HG03469 (cell line): ENCODE results near the gene DLX1.

Experiments
- ATAC-seq: cut with Tn5 transposase; IDR thresholded peaks from one replicate; pipeline ENCODE4 v1.9.1; 2021; ENCODE audit warnings: mild to moderate bottlenecking, moderate library complexity, moderate number of reproducible peaks; ENCODE audit not compliant: unreplicated experiment

Gene DLX1

DNA sequence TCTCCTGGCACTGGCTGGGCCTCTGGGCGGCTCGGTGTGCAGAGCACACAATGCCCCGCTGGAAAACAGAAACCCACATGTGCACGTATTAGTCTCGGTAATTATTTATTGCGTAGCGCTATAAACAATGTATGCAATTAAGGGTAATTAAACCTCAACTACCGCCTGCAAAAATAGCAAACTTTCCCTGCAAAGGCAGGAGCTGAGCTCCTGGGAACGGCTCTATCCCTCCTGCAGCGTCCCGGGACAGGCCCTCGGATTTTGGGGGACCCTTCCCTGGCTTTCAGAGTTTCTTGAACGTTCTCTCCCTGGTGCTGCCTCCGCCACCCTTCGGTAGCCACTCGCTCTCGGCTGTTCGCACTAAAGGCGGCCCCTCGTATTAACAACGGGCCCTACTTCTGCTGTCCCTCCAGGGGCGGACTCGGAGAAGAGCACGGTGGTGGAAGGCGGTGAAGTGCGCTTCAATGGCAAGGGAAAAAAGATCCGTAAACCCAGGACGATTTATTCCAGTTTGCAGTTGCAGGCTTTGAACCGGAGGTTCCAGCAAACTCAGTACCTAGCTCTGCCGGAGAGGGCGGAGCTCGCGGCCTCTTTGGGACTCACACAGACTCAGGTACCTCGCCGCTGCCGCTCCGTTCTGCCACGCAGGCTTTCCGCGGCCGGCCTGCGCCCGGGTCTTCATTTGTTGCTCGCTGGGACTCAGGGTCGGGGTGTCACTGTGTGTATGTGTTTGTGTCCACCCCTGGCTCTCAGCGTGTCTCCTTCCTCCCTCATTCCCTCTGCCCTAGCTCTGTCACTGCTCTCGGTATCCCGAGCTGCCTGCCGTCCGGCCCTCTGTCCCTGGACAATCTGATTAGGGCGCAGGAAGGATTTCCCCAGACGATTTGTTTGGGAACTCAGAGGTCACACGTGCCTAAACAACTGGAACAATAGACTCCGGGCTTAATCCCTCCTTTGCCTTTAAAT, 1.2 kb downstream of the DLX1 start:
- ATAC-seq = no peak

DNA sequence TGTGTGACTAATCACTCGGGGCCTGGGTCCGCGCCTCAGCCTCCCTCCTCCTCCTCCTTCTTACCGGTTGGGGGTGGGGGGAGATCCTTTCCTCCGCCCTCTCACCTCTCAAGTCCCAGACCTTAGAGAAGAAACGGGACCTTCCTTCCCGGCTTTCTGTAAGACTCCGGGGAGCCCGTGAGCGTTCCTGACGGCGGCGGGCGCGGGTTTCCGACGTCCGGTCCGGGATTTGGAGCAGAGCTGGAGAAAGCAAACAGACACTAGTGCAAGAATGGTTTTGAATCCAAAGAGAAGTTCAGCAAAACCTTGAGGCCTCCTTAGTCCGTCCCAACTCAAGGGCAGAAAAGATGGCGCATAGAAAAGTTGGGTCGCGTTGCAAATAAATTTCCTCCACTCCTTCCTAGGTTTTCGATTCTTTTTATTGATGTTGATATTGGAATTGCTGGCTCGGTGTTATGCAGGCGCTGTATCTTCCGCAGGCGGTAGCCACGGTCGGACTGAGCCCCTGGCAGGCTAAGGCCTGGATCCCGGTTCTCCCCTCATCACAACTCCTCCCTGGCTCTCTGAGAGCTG, 2.0 kb downstream of the DLX1 start:
- ATAC-seq = no peak

DNA sequence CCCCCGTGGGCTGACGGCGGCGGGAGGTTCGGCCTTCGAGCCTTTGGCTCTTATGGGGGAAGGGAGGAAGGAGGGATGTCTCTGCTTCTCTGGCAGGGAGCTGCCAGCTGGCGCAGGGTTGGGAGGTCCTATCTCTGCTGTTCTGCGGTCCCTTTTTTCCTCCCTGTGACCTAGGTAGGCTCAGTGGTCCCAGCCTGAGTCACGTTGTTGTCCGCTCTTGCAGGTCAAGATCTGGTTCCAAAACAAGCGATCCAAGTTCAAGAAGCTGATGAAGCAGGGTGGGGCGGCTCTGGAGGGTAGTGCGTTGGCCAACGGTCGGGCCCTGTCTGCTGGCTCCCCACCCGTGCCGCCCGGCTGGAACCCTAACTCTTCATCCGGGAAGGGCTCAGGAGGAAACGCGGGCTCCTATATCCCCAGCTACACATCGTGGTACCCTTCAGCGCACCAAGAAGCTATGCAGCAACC, 2.5 kb downstream of the DLX1 start:
- ATAC-seq = no peak

DNA sequence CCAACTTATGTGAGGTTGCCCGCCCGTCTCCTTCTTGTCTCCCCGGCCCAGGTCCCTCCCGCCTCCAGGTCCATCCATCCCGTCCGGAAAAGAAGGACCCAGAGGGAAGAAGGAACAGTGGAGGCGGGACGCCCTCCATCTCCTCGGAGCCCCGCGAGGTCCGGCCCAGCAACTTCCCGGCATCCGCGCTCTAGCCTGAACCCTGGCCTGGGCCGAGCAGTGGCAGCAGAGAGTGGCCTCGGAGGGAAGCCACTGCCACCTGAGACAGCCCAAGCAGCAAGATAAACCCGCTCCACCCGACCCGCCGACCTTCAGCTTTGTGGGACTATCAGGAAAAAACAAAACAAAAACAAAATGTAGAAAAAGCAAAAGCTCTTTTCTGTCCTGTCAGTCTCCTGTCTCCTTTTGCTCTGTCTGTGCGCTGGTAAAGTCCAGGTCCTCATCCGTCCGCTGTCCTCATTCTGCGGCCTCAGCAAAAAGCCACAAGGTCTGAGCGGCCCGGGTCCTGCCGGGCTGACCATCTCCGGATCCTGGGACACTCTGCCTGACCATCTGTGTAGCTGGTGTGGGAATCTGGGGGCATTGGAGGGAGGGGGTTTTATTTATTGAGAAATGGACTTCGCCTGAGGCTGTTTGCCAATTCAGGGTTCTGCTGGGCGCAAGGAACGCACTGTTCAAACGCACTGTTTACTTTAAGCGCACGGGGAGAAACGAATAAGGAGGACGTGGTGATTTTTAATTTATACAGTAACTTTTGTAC, 3.1 kb downstream of the DLX1 start:
- no peak for ATAC-seq

DNA sequence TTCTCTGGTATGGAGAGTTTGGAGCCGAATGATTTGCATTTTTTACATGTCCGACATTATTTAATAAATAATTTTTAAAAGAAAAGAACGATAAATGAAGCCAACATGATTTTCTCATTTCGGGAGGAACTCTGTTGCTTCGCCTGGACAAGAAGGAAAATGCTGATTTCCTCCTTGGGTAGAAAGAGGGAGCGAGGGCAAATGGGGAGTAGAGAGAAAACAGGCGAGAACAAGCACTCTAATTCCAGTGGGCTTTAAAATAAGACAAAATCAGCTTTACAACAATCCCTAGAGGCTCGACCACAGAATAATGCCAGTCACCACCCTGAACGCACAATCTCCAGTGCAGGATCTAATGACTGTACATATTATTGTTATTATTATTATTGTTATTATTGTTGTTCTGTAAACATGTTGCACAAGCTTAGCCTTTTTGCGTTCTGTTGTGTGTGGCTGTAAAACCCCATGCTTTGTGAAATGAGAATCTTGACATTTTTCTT, 3.7 kb downstream of the DLX1 start:
- no peak for ATAC-seq

DNA sequence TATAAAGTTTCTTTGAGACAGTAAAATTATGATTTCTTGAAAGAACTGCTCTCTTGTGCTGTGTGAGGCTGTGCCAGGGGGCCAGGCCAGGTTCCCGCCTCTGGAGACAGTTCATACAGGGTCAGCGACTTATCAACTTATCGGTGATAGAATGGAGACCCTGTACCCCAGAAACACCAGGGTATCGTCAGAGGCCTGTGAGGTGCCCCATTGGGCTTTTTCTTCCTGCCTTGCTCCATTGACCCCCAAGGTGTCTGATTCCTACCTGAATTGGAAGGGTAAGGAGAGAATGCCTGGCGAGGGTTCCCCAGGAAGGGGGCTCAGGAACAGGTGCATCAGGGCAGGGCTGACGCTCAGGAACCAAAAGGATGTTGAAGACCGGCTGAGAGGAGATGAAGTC, 4.3 kb downstream of the DLX1 start:
- ATAC-seq = no peak

DNA sequence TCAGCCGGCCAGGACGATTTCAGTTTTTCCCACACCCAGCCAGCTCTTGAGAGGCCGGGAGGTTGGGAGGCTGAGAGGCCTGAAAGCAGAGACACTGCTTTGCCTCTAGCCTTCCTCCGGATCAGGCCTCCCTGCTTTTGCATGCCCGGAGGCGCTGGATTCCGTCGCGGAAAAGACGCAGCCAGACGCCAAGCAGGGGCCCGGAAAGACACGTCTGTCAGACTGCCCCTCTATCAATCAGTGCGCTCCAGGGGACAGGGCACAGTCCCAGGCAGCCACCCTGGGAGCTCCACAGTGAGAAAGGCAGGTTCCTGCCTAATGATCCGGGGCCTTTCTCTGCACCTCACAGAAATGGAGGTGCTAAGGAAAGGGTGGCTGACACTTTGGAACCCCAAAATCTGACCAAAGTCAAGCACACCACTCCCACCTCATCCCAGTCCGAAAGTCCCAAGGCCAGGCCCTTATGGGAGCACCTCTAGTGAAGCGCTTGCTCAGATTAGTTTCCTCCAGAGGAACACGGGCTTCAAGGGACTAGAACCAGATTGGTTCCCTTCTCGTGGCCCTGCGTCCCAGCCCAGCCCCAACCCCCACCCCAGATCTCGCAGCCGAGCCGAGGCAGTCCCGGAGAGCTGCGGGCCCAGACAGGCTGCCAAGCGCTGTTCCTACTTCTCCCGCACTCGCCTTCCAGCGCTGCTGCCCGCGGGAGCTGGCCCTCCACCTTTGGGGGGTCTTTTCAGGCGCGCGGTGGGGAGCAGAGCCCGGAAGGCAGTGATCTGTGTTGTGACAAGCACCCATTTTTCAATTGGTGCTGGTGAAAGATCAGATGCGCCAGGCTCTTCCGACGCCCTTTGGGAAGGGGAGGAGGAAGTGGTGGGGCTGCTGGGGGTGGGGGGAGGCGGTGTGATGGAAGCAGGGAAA, 5.0 kb downstream of the DLX1 start:
- ATAC-seq = no peak

DNA sequence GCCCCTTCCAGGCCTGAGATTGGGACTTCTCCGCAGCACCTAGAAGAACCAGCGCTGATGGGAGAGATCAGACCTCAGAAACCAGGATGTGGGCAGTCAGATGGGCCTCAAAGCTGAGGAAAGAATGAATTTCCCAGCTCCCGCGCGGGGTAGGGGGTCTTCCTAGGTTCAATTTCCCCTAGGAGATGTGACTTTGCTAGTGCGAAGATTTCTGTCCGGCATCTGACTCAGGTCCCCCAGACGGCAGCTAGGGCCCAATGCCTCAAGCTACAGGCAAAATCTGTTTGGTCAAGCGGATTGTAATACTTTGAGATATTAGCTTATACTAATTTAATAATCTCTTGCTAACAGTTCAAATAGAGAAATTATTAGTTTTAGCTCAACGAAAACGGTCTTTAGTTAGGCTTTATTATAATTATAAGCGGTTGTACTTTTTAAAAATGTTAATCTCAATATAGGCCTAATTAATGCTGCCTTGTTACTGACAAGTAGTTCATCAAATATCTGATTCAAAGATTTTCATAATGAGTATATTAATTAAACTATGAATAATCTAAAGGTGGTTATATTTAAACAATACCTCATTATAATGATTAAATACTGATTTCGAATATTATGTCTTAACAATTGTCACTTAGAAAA, 5.8 kb downstream of the DLX1 start:
- no peak for ATAC-seq

DNA sequence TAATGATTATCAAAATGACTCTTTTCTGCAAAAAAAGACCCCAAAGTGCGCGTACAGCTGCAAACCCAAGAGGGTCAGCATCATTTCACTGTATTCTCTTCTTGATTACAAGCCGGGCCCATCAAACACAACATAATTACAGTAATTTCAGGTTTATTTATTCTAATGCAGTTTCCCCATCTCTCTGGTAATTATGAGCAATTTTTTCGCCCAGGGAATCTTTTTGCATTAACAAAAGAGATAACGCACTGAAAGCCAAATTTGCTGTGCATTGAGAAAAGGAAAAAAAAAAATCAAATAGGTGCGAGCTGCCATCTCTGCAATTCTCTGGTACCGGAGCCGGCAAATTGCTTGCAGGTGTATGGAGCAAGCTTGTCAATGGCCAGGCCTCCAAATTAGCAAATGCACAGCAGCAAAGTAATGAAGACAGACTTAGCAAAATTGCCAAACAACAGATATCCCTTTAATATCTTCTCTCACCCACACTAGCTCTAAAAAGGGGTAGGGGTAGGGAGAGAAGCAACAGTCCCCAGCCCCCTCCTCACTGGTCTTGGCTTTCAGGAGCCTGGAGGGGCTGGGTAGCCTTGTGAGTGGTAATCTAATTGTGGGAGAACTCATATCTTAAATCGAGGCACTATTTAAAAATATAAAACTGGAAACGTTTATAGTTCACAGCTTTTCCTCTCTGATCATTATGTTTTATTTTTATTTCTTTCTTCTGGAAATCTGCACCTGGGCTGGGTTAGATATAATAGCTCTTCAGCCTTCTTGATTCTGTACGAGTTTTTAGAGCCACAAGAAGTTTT, 6.7 kb downstream of the DLX1 start:
- ATAC-seq = no peak

DNA sequence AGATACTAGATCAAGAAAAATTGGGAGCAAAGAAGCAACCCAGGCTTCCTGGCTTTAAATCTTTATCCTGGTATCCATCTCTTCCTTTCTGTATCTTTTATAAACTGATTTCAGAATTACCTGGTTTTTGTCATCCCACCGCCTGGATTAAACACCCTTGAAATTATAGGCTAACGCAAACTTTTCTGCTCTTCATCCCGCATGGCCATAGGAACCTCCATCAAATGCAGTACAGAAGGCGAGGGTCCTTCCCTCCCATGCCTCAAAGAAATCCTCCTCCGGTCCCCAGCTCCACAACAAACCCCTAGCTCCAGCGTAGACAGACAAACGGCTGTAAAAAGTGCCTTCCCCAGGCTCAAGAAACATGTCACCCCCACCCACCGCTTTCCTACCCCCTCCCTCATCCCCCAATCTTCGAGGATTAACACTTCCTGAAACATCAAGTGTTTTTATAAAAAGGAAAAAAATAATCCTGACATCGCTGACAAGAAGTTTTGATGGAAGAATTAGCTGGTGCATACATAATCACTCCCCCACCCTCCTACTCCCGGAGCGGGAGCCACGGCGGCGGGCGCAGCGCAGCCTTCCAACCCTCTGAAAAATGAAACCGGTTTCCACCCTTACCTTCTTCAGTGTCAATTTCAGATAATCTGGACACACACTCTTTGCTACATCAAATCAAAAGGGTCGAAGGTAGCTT, 7.6 kb downstream of the DLX1 start:
- no peak for ATAC-seq

DNA sequence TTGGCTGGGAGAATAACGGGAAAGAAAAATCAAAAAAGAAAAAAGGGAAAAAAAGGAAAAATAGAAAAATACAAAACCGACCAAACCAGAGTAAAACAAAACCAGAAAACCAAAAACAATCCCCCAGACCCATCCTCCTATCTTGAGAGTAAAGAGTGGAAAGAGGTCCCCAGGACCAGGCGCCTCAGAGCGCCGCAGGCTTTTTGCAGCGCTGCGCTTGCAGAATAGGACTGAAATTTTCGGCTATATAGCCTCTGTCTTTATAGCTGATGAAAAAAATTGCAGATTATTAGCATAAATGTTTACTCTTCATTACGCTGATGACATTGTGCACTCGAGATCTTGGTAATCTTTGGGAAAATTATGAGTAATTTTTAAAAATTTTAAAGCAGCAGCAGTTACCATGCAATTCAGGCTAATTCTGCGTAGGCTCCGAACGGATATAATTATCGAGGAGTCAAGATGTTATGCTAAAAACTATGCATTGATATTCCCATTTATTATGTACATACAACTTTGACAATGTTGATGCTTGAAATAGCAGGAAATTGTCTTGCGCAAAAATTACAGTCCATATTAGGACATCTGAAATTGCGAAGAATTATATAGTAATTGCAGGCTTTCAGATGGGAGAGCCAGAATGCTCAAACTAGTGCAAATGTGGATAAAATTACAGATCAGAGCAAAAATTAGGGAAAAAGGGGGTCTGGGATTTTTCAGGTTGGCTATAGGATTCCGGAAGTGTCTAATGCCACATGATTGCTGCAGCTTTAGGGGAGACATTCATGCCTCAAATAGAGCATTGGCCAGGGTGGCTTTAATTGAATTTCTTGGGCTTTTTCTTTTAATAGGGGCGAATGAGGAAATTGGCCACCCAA, 8.3 kb downstream of the DLX1 start:
- no peak for ATAC-seq

DNA sequence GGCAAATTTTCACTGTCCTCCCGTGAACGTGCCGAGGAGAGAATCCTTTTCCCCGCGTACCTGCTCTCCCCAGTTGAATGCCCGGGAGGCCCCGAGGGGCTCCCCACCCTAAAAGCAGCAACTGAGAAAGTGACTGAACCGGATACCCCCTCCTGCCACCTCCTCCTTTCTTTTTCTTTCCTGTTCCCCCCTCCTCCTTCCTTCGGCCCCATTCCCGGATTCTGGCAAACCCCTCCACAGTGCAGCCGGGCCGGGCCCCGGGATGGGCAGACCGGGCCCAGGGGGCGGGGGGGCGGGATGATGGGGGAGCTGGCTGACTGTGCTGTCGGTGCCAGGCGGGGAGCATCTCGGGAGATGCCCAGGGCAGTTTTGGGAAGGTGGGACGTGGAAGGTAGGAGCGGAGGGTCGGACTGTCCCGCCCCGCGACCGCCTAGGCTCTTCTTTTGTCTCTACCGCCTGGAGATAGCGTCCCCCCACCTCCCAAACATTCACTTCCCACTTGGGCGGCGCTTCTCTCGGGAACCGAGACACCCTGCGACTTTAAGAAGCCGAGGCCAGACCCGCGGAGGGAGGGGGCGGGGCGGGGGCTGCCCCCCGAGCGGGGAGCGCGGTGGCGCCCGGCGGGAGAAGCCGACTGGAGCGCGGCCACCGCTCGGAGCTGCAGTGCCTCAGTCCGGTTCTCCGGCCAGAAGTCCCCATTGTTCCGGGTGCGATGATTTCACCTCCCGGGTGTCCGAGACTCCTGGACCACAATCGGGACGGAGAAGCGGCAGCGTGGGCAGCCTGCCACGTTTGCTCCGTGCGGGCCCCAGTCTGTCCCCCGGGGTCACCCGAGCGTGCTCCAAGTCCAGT, 9.2 kb downstream of the DLX1 start:
- no peak for ATAC-seq

DNA sequence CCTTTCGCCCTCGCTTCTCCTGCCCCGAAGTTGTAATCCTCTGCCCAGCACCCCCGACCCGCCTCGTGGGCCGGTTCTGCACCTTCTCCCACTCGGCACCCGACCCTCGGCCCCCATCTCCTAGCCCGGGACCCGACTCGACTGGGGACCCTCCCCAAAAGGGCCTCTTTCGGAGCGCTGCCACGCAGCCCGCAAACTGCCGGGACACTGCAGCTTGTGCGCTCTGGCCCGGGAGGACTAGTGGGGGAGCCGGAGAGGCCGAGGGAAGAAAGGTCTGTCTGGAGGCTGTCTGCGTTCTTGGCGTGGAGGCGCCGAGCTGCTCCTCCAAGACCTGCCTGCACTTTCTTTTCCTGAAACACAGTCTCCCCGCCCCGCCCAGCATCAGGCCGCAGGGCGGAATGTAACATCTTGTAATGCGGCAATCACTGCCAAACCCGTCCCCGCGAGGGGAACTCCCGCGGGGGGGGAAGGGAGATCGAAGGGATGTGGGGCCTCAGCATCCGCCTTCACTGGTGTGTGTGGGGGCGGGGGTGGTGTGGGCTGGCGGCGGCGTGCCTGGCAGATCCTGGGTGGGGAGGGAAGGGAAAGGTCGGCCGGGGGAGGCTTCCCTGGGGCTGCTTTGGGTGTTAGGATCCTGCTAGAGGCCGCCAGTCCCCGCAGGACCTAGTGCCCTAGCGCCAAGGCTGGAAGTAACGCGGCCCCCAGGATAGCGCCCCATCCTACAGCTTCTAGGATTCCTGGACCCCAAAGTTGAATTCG, 10.0 kb downstream of the DLX1 start:
- ATAC-seq = no peak

DNA sequence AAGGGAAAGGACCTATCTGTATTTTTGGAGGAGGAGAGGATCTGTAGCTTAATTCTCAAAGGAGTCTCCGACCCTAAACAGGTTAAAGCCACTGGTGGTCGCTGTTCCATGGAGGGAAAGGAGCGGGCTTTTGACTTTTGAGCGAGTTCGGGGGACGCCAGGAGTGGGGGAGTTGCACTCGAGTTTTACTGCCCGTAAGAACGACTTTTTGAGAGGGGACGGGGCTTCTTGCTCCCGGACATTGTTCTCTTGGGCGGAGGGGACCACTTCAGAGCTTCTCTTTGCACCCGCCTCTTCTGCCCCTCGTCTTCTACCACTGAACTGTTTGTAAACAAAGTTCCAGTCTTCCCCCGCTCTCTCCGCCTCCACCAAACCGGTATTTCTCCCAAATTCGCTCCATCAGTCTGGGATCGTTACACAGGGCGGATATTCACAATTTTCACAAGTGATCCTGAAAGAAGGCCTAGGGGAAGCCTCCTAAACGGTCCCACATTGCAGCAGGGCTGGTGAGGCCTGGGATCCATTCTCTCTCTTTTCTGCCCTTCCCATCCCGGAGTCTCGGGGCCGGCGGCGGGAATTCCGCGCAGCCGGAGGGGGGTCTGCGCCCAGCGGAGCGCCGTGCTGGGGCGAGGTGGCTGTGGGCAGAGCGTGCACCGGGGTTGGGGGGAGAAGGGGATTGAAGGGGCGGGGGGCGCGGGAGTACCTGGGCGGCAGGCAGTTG, 10.8 kb downstream of the DLX1 start:
- ATAC-seq = no peak
